ENCODE results near the gene OOSP4B.
"Not testable (repeated sequence)": the region's sequence is repeated elsewhere in the genome, so short reads cannot be mapped to it uniquely, and the experiment has no call there.

GRCh38 chr11:60071644-60072043 is 54.7 kb downstream of the OOSP4B start:
- TF ChIP-seq BHLHE40 (IDR thresholded peaks at IDR 0.05; ENCODE audit: borderline replicate concordance); FOXA1 (IDR thresholded peaks at IDR 0.05); HDGF (IDR thresholded peaks at IDR 0.05; ENCODE audit: borderline replicate concordance); TARDBP (IDR thresholded peaks at IDR 0.05); SUZ12 (IDR thresholded peaks at IDR 0.05); ELF4 (IDR thresholded peaks at IDR 0.05); ARNT (IDR thresholded peaks at IDR 0.05); LEF1 (IDR thresholded peaks at IDR 0.05; ENCODE audit: borderline replicate concordance); FOXM1 (IDR thresholded peaks at IDR 0.05; ENCODE audit: borderline replicate concordance); PKNOX1 (IDR thresholded peaks at IDR 0.05); CTBP1 (IDR thresholded peaks at IDR 0.05; ENCODE audit: borderline replicate concordance); SP1 (IDR thresholded peaks at IDR 0.05); FOXK2 (IDR thresholded peaks at IDR 0.05): not testable (repeated sequence)

Data from HEK293T (cell line).